ENCODE results near the gene PLAGL2.

GRCh38 chr20:32152421-32153155 lies 55.0 kb downstream of the PLAGL2 start:
- TF ChIP-seq EZH2 (IDR thresholded peaks at IDR 0.05) (no peak), CTCF (IDR thresholded peaks at IDR 0.05) (no peak), EZH2phosphoT487 (IDR thresholded peaks at IDR 0.05) (no peak)
